GM12878 (cell line): Measurements from ENCODE around the gene IQGAP2.

Source experiments
- FOS ChIP-seq: IDR thresholded peaks from 3 replicates; pipeline ENCODE4 v1.6.1; 2011; ENCODE audit warnings: borderline replicate concordance; ENCODE audit not compliant: insufficient read length; ENCODE audit errors: extremely low read depth
- POLR2A ChIP-seq: IDR thresholded peaks from 2 replicates; pipeline ENCODE4 v1.6.1; 2011; ENCODE audit warnings: low read depth, mild to moderate bottlenecking, low read length
- RAD21 ChIP-seq: IDR thresholded peaks from 2 replicates; pipeline ENCODE4 v1.6.1; 2011; ENCODE audit warnings: mild to moderate bottlenecking, low read depth, low read length, moderate library complexity; ENCODE audit not compliant: insufficient read depth
- RCOR1 ChIP-seq: conservative IDR thresholded peaks from 2 replicates; pipeline ENCODE4 v1.6.1; 2012; ENCODE audit warnings: low read depth, low read length, improper control_type of control experiment
- TF ChIP-seq, protein P1 (sequence below): IDR thresholded peaks from 2 replicates; pipeline ENCODE4 v1.6.1; 2012; ENCODE audit warnings: low read depth, low read length, improper control_type of control experiment

DNA sequence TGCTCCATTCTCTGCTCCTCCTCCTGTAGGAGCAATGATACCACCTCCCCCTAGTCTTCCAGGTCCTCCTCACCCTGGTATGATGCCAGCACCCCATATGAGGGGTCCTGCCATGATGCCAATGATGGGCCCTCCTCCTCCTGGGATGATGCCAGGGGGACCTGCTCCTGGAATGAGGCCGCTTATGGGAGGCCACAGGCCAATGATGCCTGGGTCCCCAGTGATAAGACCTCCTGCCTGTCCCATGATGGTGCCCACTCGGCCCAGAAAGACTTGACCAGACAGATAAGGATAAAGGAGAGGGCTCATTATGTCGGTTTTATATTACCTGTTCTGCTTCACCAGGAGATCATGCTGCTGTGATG, 26.2 kb upstream of the IQGAP2 start:
- no peak for TF ChIP-seq RAD21
- no peak for TF ChIP-seq RCOR1
- TF ChIP-seq, protein P1, sequence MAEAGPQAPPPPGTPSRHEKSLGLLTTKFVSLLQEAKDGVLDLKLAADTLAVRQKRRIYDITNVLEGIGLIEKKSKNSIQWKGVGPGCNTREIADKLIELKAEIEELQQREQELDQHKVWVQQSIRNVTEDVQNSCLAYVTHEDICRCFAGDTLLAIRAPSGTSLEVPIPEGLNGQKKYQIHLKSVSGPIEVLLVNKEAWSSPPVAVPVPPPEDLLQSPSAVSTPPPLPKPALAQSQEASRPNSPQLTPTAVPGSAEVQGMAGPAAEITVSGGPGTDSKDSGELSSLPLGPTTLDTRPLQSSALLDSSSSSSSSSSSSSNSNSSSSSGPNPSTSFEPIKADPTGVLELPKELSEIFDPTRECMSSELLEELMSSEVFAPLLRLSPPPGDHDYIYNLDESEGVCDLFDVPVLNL, result no peak
- no peak for TF ChIP-seq POLR2A
- TF ChIP-seq FOS, result no peak
